COLO668 (cell line): ENCODE results near the gene CYP8B1.

ENCODE experiments used
- DNase-seq: peaks from one replicate; lab custom pipeline; 2025; ENCODE audit not compliant: unreplicated experiment; lab: John Stamatoyannopoulos, UW

CYP8B1 gene

DNA sequence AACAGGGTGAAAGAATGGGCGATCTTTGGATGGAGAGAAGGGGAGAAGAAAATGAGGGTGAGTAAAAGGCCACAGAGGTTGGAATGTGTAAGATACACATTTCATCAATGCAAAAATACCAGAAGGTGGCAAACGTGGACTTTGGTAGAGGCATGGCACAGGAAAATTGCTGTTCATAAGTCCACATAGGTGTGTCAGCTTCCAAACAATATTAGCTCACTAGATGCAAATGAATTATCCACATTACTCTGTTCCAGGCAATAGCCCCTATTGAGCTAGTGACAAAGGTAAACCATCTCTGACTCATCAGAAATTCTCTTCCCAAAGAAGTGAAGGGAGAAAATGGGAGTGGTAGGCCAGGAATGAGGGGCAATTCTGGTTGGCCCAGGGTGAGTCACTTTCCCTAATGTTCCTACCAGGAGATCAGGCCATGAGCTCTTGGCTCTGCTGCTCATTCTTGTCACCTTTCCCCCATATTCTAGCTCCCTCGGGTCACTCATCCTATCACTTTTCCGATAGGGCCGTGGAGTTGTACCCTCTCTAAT lies 46.5 kb downstream of the CYP8B1 start:
- no peak for DNase-seq

DNA sequence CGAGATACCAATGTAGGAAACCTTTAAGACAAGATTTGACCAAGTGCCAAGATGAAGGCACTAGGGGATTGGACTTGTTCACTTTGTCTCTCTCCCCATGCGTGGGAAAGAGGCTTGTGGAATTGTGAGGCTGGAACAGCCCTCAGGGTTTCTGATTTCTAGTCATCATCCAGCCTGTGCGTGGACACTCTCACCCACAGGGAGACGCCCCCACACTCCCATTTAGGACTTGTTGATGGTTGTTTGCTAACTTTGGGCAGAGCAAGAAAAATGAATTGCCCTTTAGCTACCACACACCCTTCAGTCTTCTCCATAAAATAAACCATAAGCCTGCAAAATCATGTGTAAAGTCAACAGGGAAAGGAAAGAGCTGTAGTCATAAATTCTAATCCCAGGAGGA lies 48.0 kb downstream of the CYP8B1 start:
- no peak for DNase-seq

DNA sequence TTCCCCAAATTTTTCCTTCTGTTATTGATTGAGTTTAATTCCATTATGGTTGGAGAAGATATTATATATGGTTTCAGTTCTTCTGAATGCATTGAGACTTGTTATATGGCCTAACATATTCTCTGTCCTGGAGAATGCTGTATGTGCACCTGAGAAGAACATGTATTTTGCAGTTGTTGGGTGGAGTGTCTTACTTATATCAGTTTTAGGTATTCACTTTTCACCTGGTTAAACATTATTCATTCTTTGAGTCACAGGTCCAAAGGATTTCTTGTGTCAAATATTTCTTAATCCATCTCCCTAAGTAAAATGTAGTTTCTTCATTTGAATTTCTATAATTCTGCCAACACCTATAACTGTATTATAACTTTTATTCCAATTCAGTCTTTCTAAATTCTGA lies 48.7 kb downstream of the CYP8B1 start:
- DNase-seq = no peak

DNA sequence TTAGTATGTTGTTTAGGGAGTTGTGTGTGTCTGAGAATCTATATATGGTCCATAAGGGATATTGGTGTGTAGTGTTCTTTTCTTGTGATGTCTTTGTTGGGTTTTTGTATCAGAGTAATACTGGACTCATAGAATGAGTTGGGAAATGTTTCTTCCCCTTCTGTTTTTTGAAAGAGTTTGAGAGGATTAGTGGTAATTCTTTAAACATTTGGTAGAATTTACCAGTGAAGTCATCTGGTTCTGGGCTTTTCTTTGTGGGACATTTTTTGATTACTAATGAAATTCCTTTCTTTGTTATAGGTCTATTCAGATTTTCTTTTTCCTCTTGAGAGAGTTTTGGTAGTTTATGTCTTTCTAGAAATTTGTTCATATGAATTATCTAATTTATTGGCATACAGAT lies 49.5 kb downstream of the CYP8B1 start:
- no peak for DNase-seq

DNA sequence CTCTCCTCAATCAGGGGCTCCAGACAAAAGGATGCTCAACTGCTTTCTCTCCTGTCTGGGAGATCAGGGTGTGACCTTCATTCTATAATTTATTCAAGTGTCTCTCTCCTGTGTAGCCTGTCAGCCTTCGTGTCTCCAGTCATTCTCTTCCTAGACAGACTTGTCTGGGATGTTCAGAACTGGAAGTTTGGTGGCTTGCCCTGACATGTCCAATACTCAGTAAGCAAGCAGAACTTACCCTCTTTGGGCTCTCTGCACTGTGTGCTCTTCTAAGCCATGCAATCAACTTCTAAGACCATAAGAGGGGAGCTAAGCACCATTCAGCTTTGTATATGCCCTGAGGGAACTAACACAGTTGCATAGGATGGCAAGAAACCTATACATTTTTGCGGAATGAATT lies 52.3 kb downstream of the CYP8B1 start:
- DNase-seq = no peak

DNA sequence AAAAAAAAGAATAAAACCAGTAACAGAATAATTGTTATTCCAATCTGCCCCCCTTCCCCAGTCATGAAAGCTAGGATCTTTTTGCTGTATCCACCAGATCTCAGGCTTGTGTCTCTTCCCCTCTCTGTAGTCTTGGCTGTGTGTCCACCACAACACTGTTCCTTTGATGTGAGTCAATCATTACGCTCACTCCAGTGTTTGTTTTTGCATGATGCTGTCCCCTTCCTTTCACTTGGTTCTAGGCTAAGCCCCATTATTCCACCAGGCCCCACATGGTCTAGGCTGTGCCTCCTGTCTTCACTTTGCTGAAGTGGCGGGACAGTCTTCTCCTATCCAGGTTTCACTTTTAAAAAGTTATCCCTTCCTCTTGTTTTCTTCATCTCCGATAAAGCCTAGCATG lies 52.9 kb downstream of the CYP8B1 start:
- no peak for DNase-seq
